HepG2 (cell line): ENCODE measurements around the gene PLEKHD1. TPM values are rescaled to one million over a fixed set of nuclear protein-coding genes. Genes with fewer than 3 reads are reported as not detected.

Experiments
- ARNT2 ChIP-seq: sonication (generic); formaldehyde crosslinking; IDR thresholded peaks from 2 replicates; pipeline ENCODE4 v1.8.0; 2022; ENCODE audit warnings: mild to moderate bottlenecking, low read depth, missing genetic modification reagents, moderate library complexity
- TRIM22 ChIP-seq: fragments of 450-650 bp; IDR thresholded peaks from 2 replicates; pipeline ENCODE4 v1.6.1; 2017
- ZNF274 ChIP-seq: sonication (generic); formaldehyde crosslinking; IDR thresholded peaks from 2 replicates; pipeline ENCODE4 v1.5.1; 2020; ENCODE audit warnings: mild to moderate bottlenecking, missing genetic modification reagents
- ZNF407 ChIP-seq: sonication (generic); formaldehyde crosslinking; IDR thresholded peaks from one replicate; pipeline ENCODE4 v1.5.1; 2020; ENCODE audit warnings: mild to moderate bottlenecking, missing genetic modification reagents; ENCODE audit errors: not compliant biosample characterization
- polyA plus RNA-seq, 8 experiments: library from polyadenylated mRNA; depleted of rRNA in 3 of 8; stranded (reverse) in 7 of 8; unstranded in 1 of 8; fragments of >200 nt; fragmentation: Illumina TruSeq in 4 of 8; extraction: Trizol in 4 of 8; gene quantifications; 2 replicates each; pipeline versions ENCODE4 v1.2.1 to v1.2.3, GENCODE V29; 2011 to 2016; ENCODE audit warnings: low read depth in 4 of 8, missing spikeins in 1 of 8, mixed read lengths in 1 of 8; ENCODE audit not compliant: insufficient read depth in 1 of 8
- total RNA-seq, 5 experiments: library from RNA; depleted of rRNA; stranded (reverse); fragments of >200 nt; fragmentation: Illumina TruSeq; extraction: Trizol; gene quantifications; 2 replicates each; pipeline ENCODE4 v1.2.3, GENCODE V29; 2016; ENCODE audit warnings: low read depth in 1 of 5

Gene PLEKHD1
- total and polyA plus RNA-seq, 2 of the 13 experiments (the other 11 are each of a cell fraction or from before 2014, with no cell fraction given): 0.01 TPM; not detected in 1

GRCh38 chr14:69490219-69490918 lies 5.8 kb downstream of the PLEKHD1 start (continued):
- TF ChIP-seq ZNF407 (CRISPR knock-in tag): no peak
- TF ChIP-seq ARNT2 (CRISPR knock-in tag): no peak
- TF ChIP-seq ZNF274 (CRISPR knock-in tag): no peak
- no peak for TF ChIP-seq TRIM22
- TF ChIP-seq, all 625 proteins: peak for 0
